ENCODE results near the gene MYO7A. TPM values are rescaled to one million over a fixed set of nuclear protein-coding genes. Genes with fewer than 3 reads are reported as not detected.

The MYO7A gene
- total RNA-seq, 1 donor from 2014 or later: 0.23 TPM

DNA sequence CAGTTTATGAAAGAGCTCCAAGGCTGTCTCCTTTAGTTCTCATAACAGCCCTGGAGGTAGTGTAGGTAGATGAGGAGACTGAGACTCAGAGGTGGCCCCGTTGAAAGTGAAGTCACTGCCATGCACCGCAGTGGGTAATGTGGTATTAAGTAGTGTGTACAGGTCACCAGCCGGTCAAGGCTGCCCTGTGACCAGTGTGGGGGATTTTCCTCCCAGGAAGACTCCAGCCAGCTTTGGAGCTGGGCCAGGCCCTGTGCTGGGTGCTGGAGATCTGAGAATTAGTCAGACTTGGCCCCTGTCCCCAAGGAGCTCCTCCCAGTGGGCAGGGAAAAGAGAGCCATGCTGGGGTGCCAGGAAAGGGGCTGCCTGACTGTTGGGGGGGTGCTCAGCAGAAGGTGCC lies 20.1 kb upstream of the MYO7A start:
- DNase-seq (ENCODE audit: low read depth): peak; percentile 76
- no peak overlapping the region for H3K4me3 ChIP-seq (ENCODE audit: low read depth, low read length)
- TF ChIP-seq, protein P1, sequence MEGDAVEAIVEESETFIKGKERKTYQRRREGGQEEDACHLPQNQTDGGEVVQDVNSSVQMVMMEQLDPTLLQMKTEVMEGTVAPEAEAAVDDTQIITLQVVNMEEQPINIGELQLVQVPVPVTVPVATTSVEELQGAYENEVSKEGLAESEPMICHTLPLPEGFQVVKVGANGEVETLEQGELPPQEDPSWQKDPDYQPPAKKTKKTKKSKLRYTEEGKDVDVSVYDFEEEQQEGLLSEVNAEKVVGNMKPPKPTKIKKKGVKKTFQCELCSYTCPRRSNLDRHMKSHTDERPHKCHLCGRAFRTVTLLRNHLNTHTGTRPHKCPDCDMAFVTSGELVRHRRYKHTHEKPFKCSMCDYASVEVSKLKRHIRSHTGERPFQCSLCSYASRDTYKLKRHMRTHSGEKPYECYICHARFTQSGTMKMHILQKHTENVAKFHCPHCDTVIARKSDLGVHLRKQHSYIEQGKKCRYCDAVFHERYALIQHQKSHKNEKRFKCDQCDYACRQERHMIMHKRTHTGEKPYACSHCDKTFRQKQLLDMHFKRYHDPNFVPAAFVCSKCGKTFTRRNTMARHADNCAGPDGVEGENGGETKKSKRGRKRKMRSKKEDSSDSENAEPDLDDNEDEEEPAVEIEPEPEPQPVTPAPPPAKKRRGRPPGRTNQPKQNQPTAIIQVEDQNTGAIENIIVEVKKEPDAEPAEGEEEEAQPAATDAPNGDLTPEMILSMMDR (conservative IDR thresholded peaks at IDR 0.05; ENCODE audit: low read depth, low read length): no peak

GRCh38 chr11:77108436-77108835 lies 19.6 kb upstream of the MYO7A start:
- DNase-seq (ENCODE audit: low read depth): no peak
- TF ChIP-seq, protein P1 (conservative IDR thresholded peaks at IDR 0.05; ENCODE audit: low read depth, low read length): no peak
- no peak overlapping the region for H3K4me3 ChIP-seq (ENCODE audit: low read depth, low read length)

DNA sequence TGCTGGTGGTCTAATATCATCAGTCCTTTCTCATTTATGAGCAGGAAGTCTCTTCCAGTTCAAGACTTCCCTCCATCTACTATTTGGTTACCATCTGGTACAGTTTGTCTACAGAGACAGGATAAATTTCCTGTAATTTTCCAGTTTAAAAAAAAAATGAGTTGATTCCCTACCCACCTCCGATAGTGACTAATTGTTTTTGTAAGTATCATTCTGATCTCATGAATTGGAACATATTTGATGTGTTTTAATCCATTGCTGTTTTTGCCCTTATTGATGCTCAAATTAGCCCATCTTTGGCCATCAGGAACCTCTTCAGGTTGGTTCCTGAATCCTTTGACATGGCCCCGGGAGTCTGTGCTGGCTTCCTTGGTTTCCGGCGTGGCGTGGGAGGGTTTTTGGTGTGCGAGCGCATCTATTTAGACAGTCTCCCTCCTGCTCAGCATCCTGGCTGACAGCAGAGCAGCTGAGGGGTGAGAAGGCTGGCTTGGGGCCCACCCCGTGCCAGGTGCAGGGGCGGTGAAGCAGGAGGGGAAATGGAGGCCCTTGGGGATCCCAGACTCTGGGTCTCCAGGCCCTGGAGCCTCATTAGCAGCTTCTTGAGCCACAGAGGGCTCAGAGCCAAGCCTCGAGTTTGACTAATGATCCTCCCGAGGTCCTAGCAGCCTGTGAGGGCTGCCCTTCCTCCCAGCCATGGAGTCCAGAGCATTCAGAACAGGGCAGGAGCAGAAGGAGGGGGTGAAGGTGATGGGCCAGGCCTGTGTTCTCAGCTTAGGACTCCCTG lies 18.6 kb upstream of the MYO7A start:
- TF ChIP-seq, protein P1 (conservative IDR thresholded peaks at IDR 0.05; ENCODE audit: low read depth, low read length): no peak
- DNase-seq (ENCODE audit: low read depth): no peak
- no peak overlapping the region for H3K4me3 ChIP-seq (ENCODE audit: low read depth, low read length)

GRCh38 chr11:77110836-77111235 lies 17.2 kb upstream of the MYO7A start:
- DNase-seq (ENCODE audit: low read depth): no peak
- no peak overlapping the region for H3K4me3 ChIP-seq (ENCODE audit: low read depth, low read length)
- TF ChIP-seq, protein P1 (conservative IDR thresholded peaks at IDR 0.05; ENCODE audit: low read depth, low read length): no peak

GRCh38 chr11:77111277-77111676 lies 16.8 kb upstream of the MYO7A start:
- DNase-seq (ENCODE audit: low read depth): no peak
- TF ChIP-seq, protein P1 (conservative IDR thresholded peaks at IDR 0.05; ENCODE audit: low read depth, low read length): no peak
- H3K4me3 ChIP-seq (ENCODE audit: low read depth, low read length): no peak overlapping the region

DNA sequence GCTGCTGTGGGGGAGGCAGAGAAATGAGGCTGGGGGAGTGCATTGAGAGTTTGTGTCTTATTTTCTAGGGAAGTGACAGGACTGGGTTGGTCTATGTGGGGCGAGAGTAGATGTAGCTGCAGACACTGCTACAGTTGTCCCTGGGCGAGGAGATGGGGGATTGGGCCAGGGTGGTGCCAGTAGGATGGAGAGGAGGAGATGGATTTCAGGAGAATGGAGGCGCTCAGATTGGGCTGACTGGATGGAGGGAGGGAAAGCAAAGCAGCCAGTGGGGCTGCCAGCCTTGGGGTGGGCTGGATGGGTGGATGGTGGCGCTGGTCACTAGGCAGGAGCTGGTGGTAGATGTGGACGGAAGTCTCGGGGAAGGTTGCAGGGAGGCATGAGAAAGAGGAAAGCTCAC lies 16.1 kb upstream of the MYO7A start:
- H3K4me3 ChIP-seq (ENCODE audit: low read depth, low read length): no peak overlapping the region
- DNase-seq (ENCODE audit: low read depth): no peak
- TF ChIP-seq, protein P1 (conservative IDR thresholded peaks at IDR 0.05; ENCODE audit: low read depth, low read length): no peak

Measured in epithelial cell of proximal tubule (primary cell).